GM21717 (cell line): ENCODE data around the gene RORB.
"Not testable (repeated sequence)": the region's sequence is repeated elsewhere in the genome, so short reads cannot be mapped to it uniquely, and the experiment has no call there.

Source experiments
- ATAC-seq: cut with Tn5 transposase; IDR thresholded peaks from one replicate; pipeline ENCODE4 v1.9.1; 2021; ENCODE audit warnings: mild to moderate bottlenecking, moderate library complexity; ENCODE audit not compliant: unreplicated experiment

The RORB gene

DNA sequence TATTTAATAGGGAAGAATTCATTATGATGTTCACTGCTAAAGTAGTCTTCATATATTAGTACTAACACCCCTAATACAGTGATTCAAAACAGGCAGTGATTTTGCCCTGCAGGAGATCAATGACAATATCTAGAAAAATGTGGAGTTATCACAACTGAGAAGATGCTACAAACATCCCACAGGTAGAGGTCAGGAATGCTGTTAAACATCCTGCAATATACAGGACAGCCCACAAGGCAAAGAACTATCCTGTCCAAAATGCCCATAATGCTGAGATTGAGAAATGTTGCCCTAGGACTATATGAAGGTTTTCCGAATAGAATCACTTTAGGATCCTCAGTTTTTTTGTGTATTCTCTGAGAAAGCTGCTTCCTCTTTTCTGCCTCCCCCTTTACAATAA, 15.3 kb downstream of the RORB start:
- ATAC-seq = no peak

- no peak for ATAC-seq
These were observed 16.1 kb downstream of the RORB start for GRCh38 chr9:74513221-74513620.

DNA sequence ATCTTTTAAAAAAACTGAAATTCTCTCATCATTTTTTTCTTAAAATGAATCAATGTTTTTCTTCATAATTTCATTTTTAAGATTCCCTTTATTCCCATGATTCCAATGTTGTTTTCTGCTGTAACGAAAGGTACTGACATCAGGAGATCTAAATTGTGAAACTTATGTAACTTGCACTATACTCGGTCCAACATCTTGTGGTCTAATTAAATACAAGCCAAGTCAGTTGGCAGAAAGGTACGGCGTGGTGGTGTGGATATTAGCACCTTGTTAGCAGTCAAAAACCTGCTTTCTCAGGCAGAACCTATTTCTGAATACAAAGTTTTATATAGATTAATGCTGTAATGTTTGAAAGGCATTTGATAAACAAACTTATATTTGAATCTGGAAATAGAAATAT, 20.1 kb downstream of the RORB start:
- ATAC-seq = no peak

- ATAC-seq = no peak
These were observed 22.3 kb downstream of the RORB start for GRCh38 chr9:74519419-74519818.

- no peak for ATAC-seq
These were observed 23.9 kb downstream of the RORB start for GRCh38 chr9:74521009-74521408.

DNA sequence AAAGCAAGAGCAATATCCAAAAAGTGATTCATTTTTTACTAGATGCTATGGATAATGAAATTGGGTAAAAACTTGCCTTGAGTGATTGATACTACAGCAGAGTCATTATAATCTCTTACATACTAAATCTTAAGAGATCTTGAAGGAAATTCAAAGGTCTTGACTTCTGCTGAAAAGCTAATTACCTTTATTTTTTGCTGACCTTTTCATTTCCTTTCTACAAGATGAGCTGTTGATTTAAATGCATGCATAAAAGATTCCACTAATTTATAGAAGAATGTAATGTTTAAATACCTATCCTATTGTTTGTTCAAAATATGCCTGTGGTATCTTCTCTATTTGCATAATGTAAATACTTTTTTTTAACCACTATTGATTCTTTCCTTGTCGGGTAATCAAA, 27.2 kb downstream of the RORB start:
- ATAC-seq = no peak

GRCh38 chr9:74526215-74526614, 29.1 kb downstream of the RORB start:
- no peak for ATAC-seq

- ATAC-seq = no peak
These were observed 30.6 kb downstream of the RORB start for GRCh38 chr9:74527718-74528117.

DNA sequence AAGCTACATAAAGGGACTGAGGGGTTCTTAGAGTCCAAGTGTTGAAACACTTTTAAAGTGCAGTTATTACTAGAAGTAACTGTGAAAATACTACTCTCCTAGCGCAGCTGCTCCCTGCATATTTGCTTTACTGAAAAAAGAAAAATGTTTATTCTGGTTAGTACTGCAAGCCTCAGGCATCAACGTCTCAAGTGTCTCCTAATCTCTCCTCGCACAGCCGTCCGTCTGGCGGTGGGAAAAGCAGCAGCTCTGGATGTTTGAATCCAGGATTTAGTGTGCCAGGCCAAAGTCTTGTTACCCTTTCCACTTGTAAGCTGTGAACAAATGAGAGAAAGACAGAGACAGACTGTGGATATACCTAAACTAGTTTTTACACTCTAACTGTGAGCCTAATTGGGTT, 31.1 kb downstream of the RORB start:
- ATAC-seq = no peak

DNA sequence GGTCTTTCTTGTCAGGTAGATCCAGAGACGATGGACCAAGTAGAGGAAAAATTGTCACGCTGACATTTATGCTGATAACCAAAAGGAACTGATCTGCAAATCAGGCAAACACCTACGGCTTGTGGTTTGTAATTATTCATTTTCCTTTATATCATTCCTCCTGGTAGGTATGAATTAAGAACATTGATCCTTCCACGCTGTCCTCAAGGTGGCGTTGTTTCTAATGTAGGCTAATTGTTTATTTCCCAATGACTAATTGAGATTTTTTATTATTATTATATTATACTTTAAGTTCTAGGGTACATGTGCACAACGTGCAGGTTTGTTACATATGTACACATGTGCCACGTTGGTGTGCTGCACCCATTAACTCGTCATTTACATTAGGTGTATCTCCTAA, 33.3 kb downstream of the RORB start:
- ATAC-seq = not testable (repeated sequence)

GRCh38 chr9:74533253-74533652, 36.1 kb downstream of the RORB start:
- ATAC-seq = no peak

- no peak for ATAC-seq
These were observed 37.7 kb downstream of the RORB start for GRCh38 chr9:74534841-74535240.

GRCh38 chr9:74543145-74543544, 46.0 kb downstream of the RORB start:
- no peak for ATAC-seq

GRCh38 chr9:74551266-74551665, 54.1 kb downstream of the RORB start:
- ATAC-seq = no peak

GRCh38 chr9:74554751-74555419, 57.8 kb downstream of the RORB start:
- ATAC-seq = no peak

- no peak for ATAC-seq
These were observed 58.4 kb downstream of the RORB start for GRCh38 chr9:74555565-74555964.

GRCh38 chr9:74556685-74557084, 59.5 kb downstream of the RORB start:
- ATAC-seq = peak; percentile 94

- peak; percentile 19 for ATAC-seq
These were observed 60.4 kb downstream of the RORB start for GRCh38 chr9:74557571-74557970.

- no peak for ATAC-seq
These were observed 65.5 kb downstream of the RORB start for GRCh38 chr9:74562611-74563010.

GRCh38 chr9:74570879-74571512, 73.9 kb downstream of the RORB start:
- ATAC-seq = peak; percentile 71

DNA sequence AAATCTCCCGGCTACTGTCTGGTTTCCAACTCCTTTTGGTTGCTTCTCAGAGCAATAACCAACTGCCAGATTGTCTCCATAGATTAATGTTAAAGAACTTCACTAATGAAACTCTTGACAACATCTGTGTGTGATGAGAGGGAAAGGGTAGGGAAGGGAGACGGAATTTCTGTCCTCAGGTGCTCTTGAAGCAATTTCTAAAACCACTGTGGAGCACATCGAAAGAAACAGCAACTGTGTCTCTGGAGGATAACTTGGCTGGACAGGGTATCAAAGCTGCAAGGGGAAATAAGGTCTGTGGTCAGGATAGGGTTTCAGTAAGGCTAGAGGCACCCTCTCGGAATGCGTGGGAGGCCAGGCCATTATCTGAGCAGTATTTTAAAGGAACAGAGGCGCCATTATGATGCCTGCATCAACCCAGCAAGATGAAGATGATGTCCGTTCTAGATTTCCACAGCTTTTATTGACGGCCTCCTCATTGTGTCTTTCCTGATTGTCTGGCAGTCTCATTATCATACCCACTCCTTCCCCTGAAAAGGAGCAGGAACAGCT, 76.6 kb downstream of the RORB start:
- ATAC-seq = peak; percentile 71

DNA sequence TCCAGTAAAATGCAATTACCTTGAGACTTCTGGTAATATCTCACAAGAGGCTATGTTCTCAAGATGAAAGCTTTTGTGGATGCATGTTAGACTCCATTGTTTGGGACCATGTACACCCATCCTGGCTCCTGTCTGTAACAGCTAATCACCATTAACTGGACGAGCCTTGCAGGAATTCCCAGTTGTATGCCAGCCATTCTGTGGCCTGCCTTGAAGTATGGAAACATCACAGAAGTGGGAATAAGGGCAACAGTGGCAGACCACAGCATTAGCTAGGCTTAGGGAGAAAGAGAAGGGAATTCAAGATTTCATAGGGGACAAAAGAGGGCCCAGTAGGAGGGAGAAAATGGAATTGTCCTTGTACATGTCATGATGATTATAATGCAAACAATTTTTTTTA, 79.0 kb downstream of the RORB start:
- ATAC-seq = no peak

DNA sequence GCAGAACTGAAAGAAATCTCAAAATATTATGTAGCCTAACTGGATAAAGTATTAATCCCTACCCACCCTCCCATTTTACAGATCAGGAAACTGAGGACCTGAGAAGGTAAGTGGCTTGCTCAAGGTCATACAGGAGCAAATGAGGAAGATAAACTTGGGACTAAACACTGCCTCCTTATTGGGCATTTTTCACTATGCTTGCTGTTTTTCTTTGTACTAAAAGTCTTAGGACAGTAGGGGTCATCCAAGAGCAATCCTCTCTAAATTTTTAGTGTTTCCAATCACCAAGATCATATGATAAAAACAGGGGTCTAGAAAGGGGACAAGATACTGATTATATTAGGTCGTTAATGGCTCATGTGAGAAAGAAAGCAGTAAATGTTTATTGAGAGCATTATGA, 80.8 kb downstream of the RORB start:
- no peak for ATAC-seq
